Measurements from ENCODE around the gene RAD52. TPM values are rescaled to one million over a fixed set of nuclear protein-coding genes. Genes with fewer than 3 reads are reported as not detected.

The RAD52 gene
- total RNA-seq, 2 experiments from 2014 or later: 15.6 to 17.9 TPM

GRCh38 chr12:909861-910260 lies 39.6 kb downstream of the RAD52 start:
- H3K27me3 Mint-ChIP-seq (ENCODE audit: low read depth): no peaks in the 10 kb centered on the region
- CTCF ChIA-PET: interaction anchor here (1.1 kb wide), 1 partner anchor 300 kb away, joined by 3 read pairs; no protein-coding TSS in a partner anchor
- peaks cover 16% of the 10 kb centered on the region for H3K4me1 Mint-ChIP-seq (ENCODE audit: low read depth)
- DNase-seq: no peak
- intact Hi-C loops (cut with micrococcal nuclease): no loop called here
- peak overlapping the region; percentile 55 for H3K27ac Mint-ChIP-seq
- H3K36me3 Mint-ChIP-seq (ENCODE audit: low read depth): peaks cover 23% of the 10 kb centered on the region
- no peaks in the 10 kb centered on the region for H3K9me3 Mint-ChIP-seq
- H3K4me3 Mint-ChIP-seq: no peak overlapping the region

- Mint-ChIP-seq H3K9me3 (no peaks in the 10 kb centered on the region), H3K4me1 (ENCODE audit: low read depth) (peaks cover 29% of the 10 kb centered on the region), H3K27ac (no peak overlapping the region), H3K27me3 (ENCODE audit: low read depth) (no peaks in the 10 kb centered on the region), H3K36me3 (ENCODE audit: low read depth) (peaks cover 16% of the 10 kb centered on the region), H3K4me3 (no peak overlapping the region)
- no peak for DNase-seq
- CTCF ChIA-PET: interaction anchor here (0.6 to 2.6 kb wide), 2 partner anchors 26 to 92 kb away, joined by 6 to 7 read pairs; no protein-coding TSS in a partner anchor
- intact Hi-C loops (cut with micrococcal nuclease): no loop called here
Observed at GRCh38 chr12:907413-908185, 41.9 kb downstream of the RAD52 start.

- Mint-ChIP-seq H3K27ac (peak overlapping the region; percentile 52), H3K4me1 (ENCODE audit: low read depth) (peaks cover 32% of the 10 kb centered on the region), H3K36me3 (ENCODE audit: low read depth) (peaks cover 21% of the 10 kb centered on the region), H3K4me3 (no peak overlapping the region), H3K27me3 (ENCODE audit: low read depth) (no peaks in the 10 kb centered on the region), H3K9me3 (no peaks in the 10 kb centered on the region)
- CTCF ChIA-PET: interaction anchor here (1.3 to 2.6 kb wide), 3 partner anchors 9 to 91 kb away, joined by 3 to 6 read pairs (median 4); partner anchors contain the start of gene RAD52
- no peak for DNase-seq
- intact Hi-C loops (cut with micrococcal nuclease): no loop called here
Observed at GRCh38 chr12:906062-906585, 43.4 kb downstream of the RAD52 start.

- intact Hi-C loops (cut with micrococcal nuclease): loop anchor here (2.0 kb wide), 1 partner anchor 43 kb away; the partner anchor contains the start of gene RAD52
- Mint-ChIP-seq H3K4me1 (ENCODE audit: low read depth) (peaks cover 32% of the 10 kb centered on the region), H3K4me3 (no peak overlapping the region), H3K36me3 (ENCODE audit: low read depth) (peaks cover 25% of the 10 kb centered on the region), H3K27ac (peak overlapping the region; percentile 52), H3K9me3 (no peaks in the 10 kb centered on the region), H3K27me3 (ENCODE audit: low read depth) (no peaks in the 10 kb centered on the region)
- CTCF ChIA-PET: interaction anchor here (0.7 to 2.6 kb wide), 5 partner anchors 9 to 701 kb away, joined by 3 to 6 read pairs (median 4); partner anchors contain the start of gene RAD52
- peak; percentile 21 for DNase-seq
Observed at GRCh38 chr12:905261-906031, 44.0 kb downstream of the RAD52 start.

- peaks cover 32% of the 10 kb centered on the region for H3K4me1 Mint-ChIP-seq (ENCODE audit: low read depth)
- H3K36me3 Mint-ChIP-seq (ENCODE audit: low read depth): peaks cover 30% of the 10 kb centered on the region
- no peaks in the 10 kb centered on the region for H3K9me3 Mint-ChIP-seq
- CTCF ChIA-PET: no interaction called here
- H3K27me3 Mint-ChIP-seq (ENCODE audit: low read depth): no peaks in the 10 kb centered on the region
- peak overlapping the region; percentile 6 for H3K27ac Mint-ChIP-seq
- H3K4me3 Mint-ChIP-seq: no peak overlapping the region
- DNase-seq: no peak
- intact Hi-C loops (cut with micrococcal nuclease): loop anchor here (2.0 kb wide), 1 partner anchor 45 kb away; the partner anchor contains the start of gene RAD52
Observed at GRCh38 chr12:904010-904414, 45.5 kb downstream of the RAD52 start.

GRCh38 chr12:903055-903454 lies 46.4 kb downstream of the RAD52 start:
- no peak overlapping the region for H3K4me3 Mint-ChIP-seq
- H3K4me1 Mint-ChIP-seq (ENCODE audit: low read depth): peaks cover 32% of the 10 kb centered on the region
- intact Hi-C loops (cut with micrococcal nuclease): no loop called here
- DNase-seq: no peak
- peaks cover 29% of the 10 kb centered on the region for H3K36me3 Mint-ChIP-seq (ENCODE audit: low read depth)
- H3K27me3 Mint-ChIP-seq (ENCODE audit: low read depth): no peaks in the 10 kb centered on the region
- H3K9me3 Mint-ChIP-seq: no peaks in the 10 kb centered on the region
- H3K27ac Mint-ChIP-seq: peak overlapping the region; percentile 22
- CTCF ChIA-PET: interaction anchor here (0.6 kb wide), 2 partner anchors 66 to 325 kb away, joined by 3 read pairs; no protein-coding TSS in a partner anchor

GRCh38 chr12:902581-902980 lies 46.9 kb downstream of the RAD52 start:
- Mint-ChIP-seq H3K27ac (no peak overlapping the region), H3K4me1 (ENCODE audit: low read depth) (peaks cover 32% of the 10 kb centered on the region), H3K27me3 (ENCODE audit: low read depth) (no peaks in the 10 kb centered on the region), H3K9me3 (no peaks in the 10 kb centered on the region), H3K36me3 (ENCODE audit: low read depth) (peaks cover 24% of the 10 kb centered on the region), H3K4me3 (no peak overlapping the region)
- no peak for DNase-seq
- intact Hi-C loops (cut with micrococcal nuclease): no loop called here
- CTCF ChIA-PET: interaction anchor here (0.6 kb wide), 2 partner anchors 66 to 324 kb away, joined by 3 read pairs; no protein-coding TSS in a partner anchor

GRCh38 chr12:897386-897785 lies 52.1 kb downstream of the RAD52 start:
- peaks cover 25% of the 10 kb centered on the region for H3K36me3 Mint-ChIP-seq (ENCODE audit: low read depth)

GRCh38 chr12:896031-896430 lies 53.5 kb downstream of the RAD52 start:
- peaks cover 20% of the 10 kb centered on the region for H3K36me3 Mint-ChIP-seq (ENCODE audit: low read depth)
- no peak for DNase-seq
- CTCF ChIA-PET: no interaction called here
- intact Hi-C loops (cut with micrococcal nuclease): no loop called here
- H3K4me3 Mint-ChIP-seq: no peak overlapping the region
- no peak overlapping the region for H3K27ac Mint-ChIP-seq
- no peaks in the 10 kb centered on the region for H3K9me3 Mint-ChIP-seq
- no peaks in the 10 kb centered on the region for H3K4me1 Mint-ChIP-seq (ENCODE audit: low read depth)
- H3K27me3 Mint-ChIP-seq (ENCODE audit: low read depth): no peaks in the 10 kb centered on the region

More at GRCh38 chr12:897386-897785, 52.1 kb downstream of the RAD52 start:
- Mint-ChIP-seq H3K4me3 (no peak overlapping the region), H3K27me3 (ENCODE audit: low read depth) (no peaks in the 10 kb centered on the region), H3K27ac (no peak overlapping the region), H3K9me3 (no peaks in the 10 kb centered on the region), H3K4me1 (ENCODE audit: low read depth) (peaks cover 2% of the 10 kb centered on the region)
- intact Hi-C loops (cut with micrococcal nuclease): no loop called here
- CTCF ChIA-PET: no interaction called here
- DNase-seq: no peak

GRCh38 chr12:894226-894625 lies 55.3 kb downstream of the RAD52 start:
- intact Hi-C loops (cut with micrococcal nuclease): no loop called here
- Mint-ChIP-seq H3K4me3 (no peak overlapping the region), H3K36me3 (ENCODE audit: low read depth) (peaks cover 15% of the 10 kb centered on the region), H3K4me1 (ENCODE audit: low read depth) (no peaks in the 10 kb centered on the region), H3K27me3 (ENCODE audit: low read depth) (no peaks in the 10 kb centered on the region), H3K27ac (no peak overlapping the region), H3K9me3 (no peaks in the 10 kb centered on the region)
- DNase-seq: no peak
- CTCF ChIA-PET: no interaction called here

GRCh38 chr12:886206-886605 lies 63.3 kb downstream of the RAD52 start:
- no peak overlapping the region for H3K4me3 Mint-ChIP-seq
- CTCF ChIA-PET: interaction anchor here (1.1 kb wide), 1 partner anchor 23 kb away, joined by 3 read pairs; no protein-coding TSS in a partner anchor
- no peaks in the 10 kb centered on the region for H3K27me3 Mint-ChIP-seq (ENCODE audit: low read depth)
- peaks cover 38% of the 10 kb centered on the region for H3K36me3 Mint-ChIP-seq (ENCODE audit: low read depth)
- no peak for DNase-seq
- H3K4me1 Mint-ChIP-seq (ENCODE audit: low read depth): no peaks in the 10 kb centered on the region
- H3K9me3 Mint-ChIP-seq: no peaks in the 10 kb centered on the region
- intact Hi-C loops (cut with micrococcal nuclease): no loop called here
- H3K27ac Mint-ChIP-seq: no peak overlapping the region

GRCh38 chr12:885701-886100 lies 63.8 kb downstream of the RAD52 start:
- CTCF ChIA-PET: interaction anchor here (0.8 to 1.1 kb wide), 3 partner anchors 12 to 70 kb away, joined by 3 to 4 read pairs (median 3); no protein-coding TSS in a partner anchor
- H3K4me1 Mint-ChIP-seq (ENCODE audit: low read depth): no peaks in the 10 kb centered on the region
- no peak for DNase-seq
- peak overlapping the region; percentile 27 for H3K27ac Mint-ChIP-seq
- peaks cover 38% of the 10 kb centered on the region for H3K36me3 Mint-ChIP-seq (ENCODE audit: low read depth)
- H3K4me3 Mint-ChIP-seq: no peak overlapping the region
- intact Hi-C loops (cut with micrococcal nuclease): no loop called here
- H3K27me3 Mint-ChIP-seq (ENCODE audit: low read depth): no peaks in the 10 kb centered on the region
- no peaks in the 10 kb centered on the region for H3K9me3 Mint-ChIP-seq
